ENCODE measurements around the gene PALM3.
A peak's percentile ranks its signal among the peaks of the same experiment; 100 is the strongest.
"Not testable (repeated sequence)": the region's sequence is repeated elsewhere in the genome, so short reads cannot be mapped to it uniquely, and the experiment has no call there.

The PALM3 gene

GRCh38 chr19:14048443-14049153 lies 13.3 kb downstream of the PALM3 start:
- no peak overlapping the region for H3K4me3 ChIP-seq (replicated peaks; ENCODE audit: low read depth, low read length)
- TF ChIP-seq CTCF (IDR thresholded peaks at IDR 0.05; ENCODE audit: low read depth, low read length, missing control alignments): peak; percentile 95
- no peak for DNase-seq (ENCODE audit: extremely low read depth, low read depth)

DNA sequence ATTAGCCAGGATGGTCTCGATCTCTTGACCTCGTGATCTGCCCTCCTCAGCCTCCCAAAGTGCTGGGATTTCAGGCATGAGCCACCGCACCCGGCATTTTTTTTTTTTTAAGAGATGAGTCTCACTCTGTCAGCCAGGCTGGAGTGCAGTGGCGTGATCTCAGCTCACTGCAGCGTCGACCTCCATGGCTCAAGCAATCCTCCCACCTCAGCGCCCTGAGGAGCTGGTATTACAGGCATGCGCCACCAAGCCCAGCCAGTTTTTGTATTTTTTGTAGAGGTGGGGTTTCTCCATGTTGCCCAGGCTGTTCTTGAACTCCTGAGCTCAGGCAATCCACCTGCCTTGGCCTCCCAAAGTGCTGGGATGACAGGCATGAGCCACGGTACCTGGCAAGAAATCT lies 14.0 kb downstream of the PALM3 start:
- H3K4me3 ChIP-seq (replicated peaks; ENCODE audit: low read depth, low read length); DNase-seq (ENCODE audit: extremely low read depth, low read depth): not testable (repeated sequence)

GRCh38 chr19:14042659-14043608 lies 18.9 kb downstream of the PALM3 start:
- H3K4me3 ChIP-seq (replicated peaks; ENCODE audit: low read depth, low read length): not testable (repeated sequence)
- peak; percentile 81 for DNase-seq (ENCODE audit: extremely low read depth, low read depth)
- peak; percentile 63 for TF ChIP-seq CTCF (IDR thresholded peaks at IDR 0.05; ENCODE audit: low read depth, low read length, missing control alignments)

GRCh38 chr19:14039181-14039580 lies 22.7 kb downstream of the PALM3 start:
- DNase-seq (ENCODE audit: extremely low read depth, low read depth): no peak
- TF ChIP-seq CTCF (IDR thresholded peaks at IDR 0.05; ENCODE audit: low read depth, low read length, missing control alignments): no peak
- no peak overlapping the region for H3K4me3 ChIP-seq (replicated peaks; ENCODE audit: low read depth, low read length)

DNA sequence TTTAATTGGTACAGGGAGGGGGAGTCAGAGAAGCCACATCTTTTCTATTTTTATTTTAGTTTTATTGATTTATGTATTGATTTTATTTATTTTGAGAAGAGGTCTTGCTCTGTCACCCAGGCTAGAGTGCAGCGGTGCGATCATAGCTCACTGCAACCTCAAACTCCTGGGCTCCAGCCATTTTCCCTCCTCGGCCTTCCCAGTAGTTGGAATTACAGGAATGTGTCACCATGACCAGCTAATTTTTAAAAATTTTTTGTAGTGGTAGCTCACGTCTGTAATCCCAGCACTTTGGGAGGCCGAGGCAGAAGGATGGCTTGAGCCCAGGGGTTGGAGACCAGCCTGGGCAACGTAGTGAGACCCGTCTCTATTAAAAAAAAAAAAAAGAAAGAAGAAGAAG lies 26.2 kb downstream of the PALM3 start:
- no peak for TF ChIP-seq CTCF (IDR thresholded peaks at IDR 0.05; ENCODE audit: low read depth, low read length, missing control alignments)
- no peak for DNase-seq (ENCODE audit: extremely low read depth, low read depth)
- H3K4me3 ChIP-seq (replicated peaks; ENCODE audit: low read depth, low read length): no peak overlapping the region

- DNase-seq (ENCODE audit: extremely low read depth, low read depth): not testable (repeated sequence)
These were observed 26.7 kb downstream of the PALM3 start for GRCh38 chr19:14035159-14035558.

GRCh38 chr19:14033946-14034345 lies 27.9 kb downstream of the PALM3 start:
- H3K4me3 ChIP-seq (replicated peaks; ENCODE audit: low read depth, low read length): no peak overlapping the region
- no peak for TF ChIP-seq CTCF (IDR thresholded peaks at IDR 0.05; ENCODE audit: low read depth, low read length, missing control alignments)

More at GRCh38 chr19:14035159-14035558, 26.7 kb downstream of the PALM3 start:
- not testable (repeated sequence) for H3K4me3 ChIP-seq (replicated peaks; ENCODE audit: low read depth, low read length)

More at GRCh38 chr19:14033946-14034345, 27.9 kb downstream of the PALM3 start:
- DNase-seq (ENCODE audit: extremely low read depth, low read depth): no peak

Measured in HFF-Myc (cell line).